ENCODE results near the gene TMEM123.
"Not testable (repeated sequence)": the region's sequence is repeated elsewhere in the genome, so short reads cannot be mapped to it uniquely, and the experiment has no call there.

Gene TMEM123

GRCh38 chr11:102375720-102376399 is 76.7 kb downstream of the TMEM123 start:
- peaks cover 14 to 34% of the 10 kb centered on the region in 2 donors for H3K36me3 ChIP-seq (ENCODE audit: control insufficient read depth in 1 of 2, insufficient read depth in 2 of 2, low read length in 2 of 2)
- no peak overlapping the region for H3K27ac ChIP-seq (ENCODE audit: low read depth, low read length)

GRCh38 chr11:102374633-102375424 is 77.7 kb downstream of the TMEM123 start:
- H3K27me3 ChIP-seq (ENCODE audit: control insufficient read depth in 1 of 2, insufficient read depth in 2 of 2, low read length in 2 of 2); H3K4me1 ChIP-seq (ENCODE audit: control insufficient read depth in 1 of 2, insufficient read depth in 2 of 2, low read length in 2 of 2); H3K9ac ChIP-seq (ENCODE audit: low read depth in 1 of 2, low read length in 2 of 2); H3K4me3 ChIP-seq (ENCODE audit: low read depth in 1 of 2, low read length in 2 of 2); H3K27ac ChIP-seq (ENCODE audit: low read depth, low read length); H3K9me3 ChIP-seq (ENCODE audit: control insufficient read depth in 1 of 2, low read length in 2 of 2): not testable (repeated sequence)
- peaks cover 11 to 26% of the 10 kb centered on the region in 2 donors for H3K36me3 ChIP-seq (ENCODE audit: control insufficient read depth in 1 of 2, insufficient read depth in 2 of 2, low read length in 2 of 2)

More at GRCh38 chr11:102375720-102376399, 76.7 kb downstream of the TMEM123 start:
- Histone ChIP-seq H3K27me3 (ENCODE audit: control insufficient read depth in 1 of 2, insufficient read depth in 2 of 2, low read length in 2 of 2) (no peaks in the 10 kb centered on the region), H3K9me3 (ENCODE audit: control insufficient read depth in 1 of 2, low read length in 2 of 2) (no peaks in the 10 kb centered on the region), H3K4me1 (ENCODE audit: control insufficient read depth in 1 of 2, insufficient read depth in 2 of 2, low read length in 2 of 2) (no peaks in the 10 kb centered on the region), H3K9ac (ENCODE audit: low read depth in 1 of 2, low read length in 2 of 2) (no peak overlapping the region), H3K4me3 (ENCODE audit: low read depth in 1 of 2, low read length in 2 of 2) (no peak overlapping the region)

- Histone ChIP-seq H3K27me3 (ENCODE audit: control insufficient read depth in 1 of 2, insufficient read depth in 2 of 2, low read length in 2 of 2) (no peaks in the 10 kb centered on the region), H3K27ac (ENCODE audit: low read depth, low read length) (no peak overlapping the region), H3K9me3 (ENCODE audit: control insufficient read depth in 1 of 2, low read length in 2 of 2) (no peaks in the 10 kb centered on the region), H3K4me1 (ENCODE audit: control insufficient read depth in 1 of 2, insufficient read depth in 2 of 2, low read length in 2 of 2) (no peaks in the 10 kb centered on the region), H3K4me3 (ENCODE audit: low read depth in 1 of 2, low read length in 2 of 2) (no peak overlapping the region), H3K36me3 (ENCODE audit: control insufficient read depth in 1 of 2, insufficient read depth in 2 of 2, low read length in 2 of 2) (peaks cover 15 to 28% of the 10 kb centered on the region in 2 donors), H3K9ac (ENCODE audit: low read depth in 1 of 2, low read length in 2 of 2) (no peak overlapping the region)
These were observed 84.1 kb downstream of the TMEM123 start for GRCh38 chr11:102368472-102368871.

GRCh38 chr11:102367364-102367763 is 85.2 kb downstream of the TMEM123 start:
- Histone ChIP-seq H3K9ac (ENCODE audit: low read depth in 1 of 2, low read length in 2 of 2) (no peak overlapping the region), H3K9me3 (ENCODE audit: control insufficient read depth in 1 of 2, low read length in 2 of 2) (no peaks in the 10 kb centered on the region), H3K27ac (ENCODE audit: low read depth, low read length) (no peak overlapping the region), H3K36me3 (ENCODE audit: control insufficient read depth in 1 of 2, insufficient read depth in 2 of 2, low read length in 2 of 2) (peaks cover 15 to 34% of the 10 kb centered on the region in 2 donors), H3K27me3 (ENCODE audit: control insufficient read depth in 1 of 2, insufficient read depth in 2 of 2, low read length in 2 of 2) (no peaks in the 10 kb centered on the region), H3K4me3 (ENCODE audit: low read depth in 1 of 2, low read length in 2 of 2) (no peak overlapping the region), H3K4me1 (ENCODE audit: control insufficient read depth in 1 of 2, insufficient read depth in 2 of 2, low read length in 2 of 2) (no peaks in the 10 kb centered on the region)

GRCh38 chr11:102364991-102365390 is 87.6 kb downstream of the TMEM123 start:
- no peak overlapping the region for H3K9ac ChIP-seq (ENCODE audit: low read depth in 1 of 2, low read length in 2 of 2)
- peaks cover 18 to 51% of the 10 kb centered on the region in 2 donors for H3K36me3 ChIP-seq (ENCODE audit: control insufficient read depth in 1 of 2, insufficient read depth in 2 of 2, low read length in 2 of 2)
- H3K9me3 ChIP-seq (ENCODE audit: control insufficient read depth in 1 of 2, low read length in 2 of 2), result no peaks in the 10 kb centered on the region
- H3K4me1 ChIP-seq (ENCODE audit: control insufficient read depth in 1 of 2, insufficient read depth in 2 of 2, low read length in 2 of 2), result no peaks in the 10 kb centered on the region
- no peak overlapping the region for H3K27ac ChIP-seq (ENCODE audit: low read depth, low read length)
- H3K27me3 ChIP-seq (ENCODE audit: control insufficient read depth in 1 of 2, insufficient read depth in 2 of 2, low read length in 2 of 2), result no peaks in the 10 kb centered on the region
- no peak overlapping the region for H3K4me3 ChIP-seq (ENCODE audit: low read depth in 1 of 2, low read length in 2 of 2)

GRCh38 chr11:102361086-102362031 is 91.2 kb downstream of the TMEM123 start:
- no peaks in the 10 kb centered on the region for H3K4me1 ChIP-seq (ENCODE audit: control insufficient read depth in 1 of 2, insufficient read depth in 2 of 2, low read length in 2 of 2)
- no peaks in the 10 kb centered on the region for H3K27me3 ChIP-seq (ENCODE audit: control insufficient read depth in 1 of 2, insufficient read depth in 2 of 2, low read length in 2 of 2)
- H3K9ac ChIP-seq (ENCODE audit: low read depth in 1 of 2, low read length in 2 of 2), result no peak overlapping the region
- no peak overlapping the region for H3K27ac ChIP-seq (ENCODE audit: low read depth, low read length)
- peaks cover 11 to 62% of the 10 kb centered on the region in 2 donors for H3K36me3 ChIP-seq (ENCODE audit: control insufficient read depth in 1 of 2, insufficient read depth in 2 of 2, low read length in 2 of 2)
- no peak overlapping the region for H3K4me3 ChIP-seq (ENCODE audit: low read depth in 1 of 2, low read length in 2 of 2)
- no peaks in the 10 kb centered on the region for H3K9me3 ChIP-seq (ENCODE audit: control insufficient read depth in 1 of 2, low read length in 2 of 2)

GRCh38 chr11:102360681-102361080 is 91.9 kb downstream of the TMEM123 start:
- H3K4me1 ChIP-seq (ENCODE audit: control insufficient read depth in 1 of 2, insufficient read depth in 2 of 2, low read length in 2 of 2), result no peaks in the 10 kb centered on the region
- H3K27me3 ChIP-seq (ENCODE audit: control insufficient read depth in 1 of 2, insufficient read depth in 2 of 2, low read length in 2 of 2), result no peaks in the 10 kb centered on the region
- H3K4me3 ChIP-seq (ENCODE audit: low read depth in 1 of 2, low read length in 2 of 2), result no peak overlapping the region
- H3K9ac ChIP-seq (ENCODE audit: low read depth in 1 of 2, low read length in 2 of 2), result no peak overlapping the region
- H3K9me3 ChIP-seq (ENCODE audit: control insufficient read depth in 1 of 2, low read length in 2 of 2), result no peaks in the 10 kb centered on the region
- H3K27ac ChIP-seq (ENCODE audit: low read depth, low read length), result no peak overlapping the region
- H3K36me3 ChIP-seq (ENCODE audit: control insufficient read depth in 1 of 2, insufficient read depth in 2 of 2, low read length in 2 of 2), result peaks cover 11 to 62% of the 10 kb centered on the region in 2 donors

GRCh38 chr11:102359372-102359771 is 93.2 kb downstream of the TMEM123 start:
- no peak overlapping the region for H3K4me3 ChIP-seq (ENCODE audit: low read depth in 1 of 2, low read length in 2 of 2)
- H3K9me3 ChIP-seq (ENCODE audit: control insufficient read depth in 1 of 2, low read length in 2 of 2), result no peaks in the 10 kb centered on the region
- H3K36me3 ChIP-seq (ENCODE audit: control insufficient read depth in 1 of 2, insufficient read depth in 2 of 2, low read length in 2 of 2), result peaks cover 7 to 52% of the 10 kb centered on the region in 2 donors
- H3K27me3 ChIP-seq (ENCODE audit: control insufficient read depth in 1 of 2, insufficient read depth in 2 of 2, low read length in 2 of 2), result no peaks in the 10 kb centered on the region
- no peaks in the 10 kb centered on the region for H3K4me1 ChIP-seq (ENCODE audit: control insufficient read depth in 1 of 2, insufficient read depth in 2 of 2, low read length in 2 of 2)
- H3K27ac ChIP-seq (ENCODE audit: low read depth, low read length), result no peak overlapping the region
- H3K9ac ChIP-seq (ENCODE audit: low read depth in 1 of 2, low read length in 2 of 2), result no peak overlapping the region

- Histone ChIP-seq H3K4me1 (ENCODE audit: control insufficient read depth in 1 of 2, insufficient read depth in 2 of 2, low read length in 2 of 2) (no peaks in the 10 kb centered on the region), H3K4me3 (ENCODE audit: low read depth in 1 of 2, low read length in 2 of 2) (no peak overlapping the region), H3K27me3 (ENCODE audit: control insufficient read depth in 1 of 2, insufficient read depth in 2 of 2, low read length in 2 of 2) (no peaks in the 10 kb centered on the region), H3K9ac (ENCODE audit: low read depth in 1 of 2, low read length in 2 of 2) (no peak overlapping the region), H3K27ac (ENCODE audit: low read depth, low read length) (no peak overlapping the region), H3K9me3 (ENCODE audit: control insufficient read depth in 1 of 2, low read length in 2 of 2) (no peaks in the 10 kb centered on the region), H3K36me3 (ENCODE audit: control insufficient read depth in 1 of 2, insufficient read depth in 2 of 2, low read length in 2 of 2) (peaks cover 4 to 50% of the 10 kb centered on the region in 2 donors)
These were observed 95.4 kb downstream of the TMEM123 start for GRCh38 chr11:102357116-102357515.
